GM19043 (cell line): Measurements from ENCODE around the gene PCSK1N.
"Not testable (repeated sequence)": the region's sequence is repeated elsewhere in the genome, so short reads cannot be mapped to it uniquely, and the experiment has no call there.

Experiments
- ATAC-seq: cut with Tn5 transposase; IDR thresholded peaks from one replicate; pipeline ENCODE4 v1.9.1; 2021; ENCODE audit warnings: low read depth; ENCODE audit not compliant: unreplicated experiment

The PCSK1N gene

GRCh38 chrX:48824066-48824465 is 11.3 kb downstream of the PCSK1N start:
- no peak for ATAC-seq

- no peak for ATAC-seq
These were observed 12.4 kb downstream of the PCSK1N start for GRCh38 chrX:48823053-48823452.

GRCh38 chrX:48819394-48819793 is 16.0 kb downstream of the PCSK1N start:
- ATAC-seq, result not testable (repeated sequence)

- no peak for ATAC-seq
These were observed 16.5 kb downstream of the PCSK1N start for GRCh38 chrX:48818866-48819265.

GRCh38 chrX:48818098-48818497 is 17.3 kb downstream of the PCSK1N start:
- ATAC-seq, result no peak

- ATAC-seq, result no peak
These were observed 19.2 kb downstream of the PCSK1N start for GRCh38 chrX:48816014-48816810.

- ATAC-seq, result no peak
These were observed 20.1 kb downstream of the PCSK1N start for GRCh38 chrX:48815266-48815665.

GRCh38 chrX:48814722-48815121 is 20.7 kb downstream of the PCSK1N start:
- no peak for ATAC-seq

- ATAC-seq, result no peak
These were observed 21.8 kb downstream of the PCSK1N start for GRCh38 chrX:48813644-48814043.

- no peak for ATAC-seq
These were observed 29.3 kb downstream of the PCSK1N start for GRCh38 chrX:48806081-48806480.

- no peak for ATAC-seq
These were observed 32.6 kb downstream of the PCSK1N start for GRCh38 chrX:48802905-48803200.

- peak; percentile 40 for ATAC-seq
These were observed 33.1 kb downstream of the PCSK1N start for GRCh38 chrX:48802089-48802904.

- ATAC-seq, result peak; percentile 88
These were observed 33.9 kb downstream of the PCSK1N start, which contains the start of gene HDAC6 for GRCh38 chrX:48801280-48802088. HDAC6 (plus strand) TSS chrX:48802067; CDS start chrX:48802693, 626 bp downstream.

- ATAC-seq, result no peak
These were observed 34.7 kb downstream of the PCSK1N start for GRCh38 chrX:48800574-48801279.

- no peak for ATAC-seq
These were observed 37.1 kb downstream of the PCSK1N start for GRCh38 chrX:48798318-48798717.

- ATAC-seq, result no peak
These were observed 40.4 kb downstream of the PCSK1N start for GRCh38 chrX:48794911-48795515.

- no peak for ATAC-seq
These were observed 41.0 kb downstream of the PCSK1N start for GRCh38 chrX:48794340-48794910.

- no peak for ATAC-seq
These were observed 41.5 kb downstream of the PCSK1N start for GRCh38 chrX:48793935-48794334.

- ATAC-seq, result no peak
These were observed 43.2 kb downstream of the PCSK1N start for GRCh38 chrX:48792219-48792618.
